ENCODE data around the gene MRPL18.

The MRPL18 gene

GRCh38 chr6:159844737-159845645 is 54.7 kb downstream of the MRPL18 start:
- DNase-seq = no peak
